ENCODE measurements around the gene S100A9. TPM values are rescaled to one million over a fixed set of nuclear protein-coding genes. Genes with fewer than 3 reads are reported as not detected.

Gene S100A9
- total and polyA plus RNA-seq, 2 of the 8 experiments (the other 6 are each of a cell fraction or from before 2014, with no cell fraction given), result not detected

GRCh38 chr1:153384958-153385580 lies 27.4 kb downstream of the S100A9 start:
- Histone ChIP-seq H3K4ac (replicated peaks; ENCODE audit: insufficient read length, low read depth, low read length) (no peak overlapping the region), H3K4me3 (ENCODE audit: extremely low read depth in 1 of 4, insufficient read depth in 2 of 4, low read depth in 3 of 4, low read length in 4 of 4) (no peak overlapping the region), H4K20me1 (replicated peaks in 1 of 2; ENCODE audit: control insufficient read depth in 1 of 2, insufficient read depth in 2 of 2, low read length in 2 of 2) (no peaks in the 10 kb centered on the region), H4K91ac (replicated peaks; ENCODE audit: insufficient read length, low read length) (no peak overlapping the region), H3K27ac (ENCODE audit: low read depth, low read length) (no peak overlapping the region), H2BK12ac (ENCODE audit: low read depth, low read length) (no peak overlapping the region), H3K27me3 (replicated peaks in 1 of 4; ENCODE audit: control insufficient read depth in 3 of 4, extremely low read depth in 1 of 4, insufficient read depth in 3 of 4, low read length in 3 of 4) (no peaks in the 10 kb centered on the region), H3K4me1 (replicated peaks in 1 of 4; ENCODE audit: control insufficient read depth in 3 of 4, insufficient read depth in 4 of 4, low read length in 3 of 4) (no peaks in the 10 kb centered on the region), H4K5ac (ENCODE audit: insufficient read length, low read depth, low read length) (no peak overlapping the region), H2BK15ac (ENCODE audit: low read length) (no peak overlapping the region), H2AK5ac (ENCODE audit: low read depth, low read length) (no peak overlapping the region), H3K23me2 (ENCODE audit: low read depth, low read length) (no peaks in the 10 kb centered on the region), H2BK120ac (replicated peaks; ENCODE audit: low read depth, low read length) (no peak overlapping the region), H3K79me2 (ENCODE audit: control insufficient read depth in 1 of 2, insufficient read depth in 2 of 2, low read length in 2 of 2) (no peaks in the 10 kb centered on the region), H3K23ac (ENCODE audit: insufficient read length) (no peak overlapping the region), H3K18ac (ENCODE audit: extremely low read depth, low read length) (no peak overlapping the region), H3K56ac (replicated peaks; ENCODE audit: insufficient read length, low read depth, low read length) (no peak overlapping the region), H3K79me1 (ENCODE audit: low read depth, low read length) (no peaks in the 10 kb centered on the region), H2BK20ac (ENCODE audit: low read length) (no peak overlapping the region), H2BK5ac (ENCODE audit: low read depth, low read length) (no peak overlapping the region), H3K9me3 (ENCODE audit: insufficient read depth in 2 of 2, low read depth in 1 of 2, low read length in 1 of 2) (peaks cover 0 to 4% of the 10 kb centered on the region in 2 experiments; a peak in 1 of 4 replicates), H3K4me2 (ENCODE audit: insufficient read depth in 1 of 2, low read depth in 2 of 2, low read length in 2 of 2) (no peak overlapping the region), H4K8ac (ENCODE audit: extremely low read depth, insufficient read depth, low read length) (no peak overlapping the region), H3K14ac (ENCODE audit: insufficient read length) (no peak overlapping the region), H3K9ac (replicated peaks in 1 of 4; ENCODE audit: extremely low read depth in 1 of 4, low read depth in 3 of 4, low read length in 3 of 4) (no peak overlapping the region), H2AFZ (ENCODE audit: low read length) (no peak overlapping the region), H3K36me3 (ENCODE audit: control insufficient read depth in 2 of 4, insufficient read depth in 4 of 4, low read length in 3 of 4) (no peaks in the 10 kb centered on the region)
- 72% methylated on average over 4 of the region's 4 CpGs; no CpG with 5 or more reads in 1 of the 2 experiments for WGBS, 2 experiments (ENCODE audit: extremely low coverage in 1 of 2, insufficient coverage in 1 of 2, insufficient read length in 1 of 2, insufficient replicate concordance in 2 of 2, low coverage in 1 of 2, low lambda C conversion rate in 2 of 2, missing lambda C conversion rate in 1 of 2)
- FAIRE-seq (no peak), DNase-seq (ENCODE audit: low read depth in 1 of 2, low spot score in 2 of 2) (peak in 1 of 2 experiments; percentile 10)
- ChIA-PET POLR2A (ENCODE audit: partially characterized antibody) (no interaction called here), CTCF (ENCODE audit: partially characterized antibody) (interaction anchor here (1.0 to 1.8 kb wide), 3 partner anchors 30 to 110 kb away, joined by 4 to 6 read pairs (median 5); no protein-coding TSS in a partner anchor)
- TF ChIP-seq CBX8 (IDR thresholded peaks at IDR 0.05; ENCODE audit: borderline replicate concordance, low read depth, low read length) (no peak), PHF8 (conservative IDR thresholded peaks at IDR 0.05; ENCODE audit: low read depth, low read length) (no peak), SP1 (IDR thresholded peaks at IDR 0.05; ENCODE audit: low read depth, low read length) (no peak), ATF3 (IDR thresholded peaks at IDR 0.05; ENCODE audit: insufficient read depth, low read depth, low read length) (no peak), POLR2A (IDR thresholded peaks at IDR 0.05; ENCODE audit: control extremely low read depth in 1 of 2, low read depth in 2 of 2, low read length in 2 of 2) (no peak), EGR1 (IDR thresholded peaks at IDR 0.05; ENCODE audit: borderline replicate concordance, low read depth, low read length) (no peak), KDM4A (IDR thresholded peaks at IDR 0.05; ENCODE audit: low read depth, low read length, severe bottlenecking) (no peak), BRCA1 (IDR thresholded peaks at IDR 0.05; ENCODE audit: low read depth, low read length) (no peak), TAF7 (optimal IDR thresholded peaks at IDR 0.05; ENCODE audit: borderline replicate concordance, low read depth, low read length) (no peak), RAD21 (IDR thresholded peaks at IDR 0.05 in 1 of 2, conservative IDR thresholded peaks at IDR 0.05 in 1 of 2; ENCODE audit: low read depth in 2 of 2, low read length in 2 of 2) (no peak), FOSL1 (IDR thresholded peaks at IDR 0.05; ENCODE audit: insufficient read depth, low read depth, low read length) (no peak)
